Mucosa of rectum (tissue), 2 donors: ENCODE results near the gene FHL1.

Source experiments
- H3K27ac ChIP-seq, 2 donors: one replicate each; pipeline ENCODE4 v1.7.0; 2013; ENCODE audit warnings: inconsistent platforms in 2 of 2, low read depth in 2 of 2, low read length in 2 of 2
- H3K27me3 ChIP-seq, 2 donors: one replicate each; pipeline ENCODE4 v1.7.0; 2013; ENCODE audit warnings: low read length in 2 of 2; ENCODE audit not compliant: control insufficient read depth in 2 of 2, insufficient read depth in 2 of 2
- H3K36me3 ChIP-seq, 2 donors: one replicate each; pipeline ENCODE4 v1.7.0; 2013; ENCODE audit warnings: low read length in 2 of 2; ENCODE audit not compliant: control insufficient read depth in 2 of 2, insufficient read depth in 2 of 2
- H3K4me1 ChIP-seq, 2 donors: one replicate each; pipeline ENCODE4 v1.7.0; 2013; ENCODE audit warnings: low read length in 2 of 2, mild to moderate bottlenecking in 1 of 2; ENCODE audit not compliant: control insufficient read depth in 2 of 2, insufficient read depth in 2 of 2
- H3K4me3 ChIP-seq, 2 donors: one replicate each; pipeline ENCODE4 v1.7.0; 2013; ENCODE audit warnings: low read length in 2 of 2
- H3K9ac ChIP-seq, 2 donors: one replicate each; pipeline ENCODE4 v1.7.0; 2013; ENCODE audit warnings: low read length in 2 of 2, low read depth in 1 of 2, mild to moderate bottlenecking in 1 of 2
- H3K9me3 ChIP-seq, 2 donors: one replicate each; pipeline ENCODE4 v1.7.0; 2013; ENCODE audit warnings: low read length in 2 of 2; ENCODE audit not compliant: control insufficient read depth in 2 of 2
- donor health status: healthy.
- donor health status: Normal muscosa, but diverticular disease.

The FHL1 gene

GRCh38 chrX:136212557-136213111, 65.3 kb downstream of the FHL1 start:
- no peaks in the 10 kb centered on the region for H3K4me1 ChIP-seq
- no peak overlapping the region for H3K9ac ChIP-seq
- H3K27ac ChIP-seq: no peak overlapping the region
- H3K27me3 ChIP-seq: peaks cover 0 to 3% of the 10 kb centered on the region in 2 donors
- H3K9me3 ChIP-seq: no peaks in the 10 kb centered on the region
- no peak overlapping the region for H3K4me3 ChIP-seq
- H3K36me3 ChIP-seq: no peaks in the 10 kb centered on the region

DNA sequence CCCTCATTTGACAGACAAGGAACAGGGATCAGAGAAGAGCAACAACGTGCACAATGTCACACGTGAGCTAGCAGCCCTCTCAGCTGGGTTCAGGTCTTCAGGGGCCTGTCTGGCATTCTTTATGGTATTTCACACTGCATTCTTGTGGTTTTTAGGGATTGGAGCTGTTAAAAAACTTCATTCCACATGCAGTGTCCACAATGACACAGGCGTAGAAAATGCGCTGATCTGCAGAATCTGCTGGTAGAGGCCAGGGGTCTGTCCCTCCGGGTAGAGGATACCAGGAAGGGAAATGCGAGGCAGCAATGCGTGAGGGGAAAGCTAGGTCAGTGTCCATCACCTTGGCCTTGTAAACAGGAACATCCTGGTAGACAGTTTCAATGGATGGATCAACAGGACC, 67.2 kb downstream of the FHL1 start:
- H3K4me1 ChIP-seq: no peaks in the 10 kb centered on the region
- H3K4me3 ChIP-seq: no peak overlapping the region
- H3K27me3 ChIP-seq: peaks cover 0 to 3% of the 10 kb centered on the region in 2 donors
- H3K9me3 ChIP-seq: no peaks in the 10 kb centered on the region
- H3K27ac ChIP-seq: no peak overlapping the region
- H3K36me3 ChIP-seq: no peaks in the 10 kb centered on the region
- H3K9ac ChIP-seq: no peak overlapping the region

GRCh38 chrX:136215559-136215958, 68.2 kb downstream of the FHL1 start:
- no peaks in the 10 kb centered on the region for H3K4me1 ChIP-seq
- no peak overlapping the region for H3K27ac ChIP-seq
- peaks cover 0 to 3% of the 10 kb centered on the region in 2 donors for H3K27me3 ChIP-seq
- no peaks in the 10 kb centered on the region for H3K9me3 ChIP-seq
- no peak overlapping the region for H3K4me3 ChIP-seq
- no peak overlapping the region for H3K9ac ChIP-seq
- no peaks in the 10 kb centered on the region for H3K36me3 ChIP-seq

DNA sequence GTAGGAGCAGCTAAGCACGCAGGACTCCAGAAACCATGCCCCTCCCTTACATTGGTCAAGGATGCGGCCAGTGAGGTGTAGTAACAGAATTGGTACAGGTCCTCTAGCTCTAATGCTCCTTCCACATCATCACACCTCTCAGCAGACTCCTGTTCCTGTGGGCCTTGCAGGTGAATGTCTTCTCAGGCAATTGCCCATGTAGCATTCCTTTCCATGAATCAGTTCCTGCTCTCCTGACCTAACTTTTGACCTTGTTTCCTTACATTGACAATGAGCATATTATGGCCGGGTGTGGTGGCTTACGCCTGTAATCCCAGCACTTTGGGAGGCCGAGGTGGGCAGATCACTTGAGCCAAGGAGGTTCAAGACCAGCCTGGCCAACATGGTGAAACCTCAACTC, 72.6 kb downstream of the FHL1 start:
- Histone ChIP-seq H3K9me3 (no peaks in the 10 kb centered on the region), H3K36me3 (no peaks in the 10 kb centered on the region), H3K4me3 (no peak overlapping the region), H3K27me3 (no peaks in the 10 kb centered on the region), H3K9ac (no peak overlapping the region), H3K27ac (no peak overlapping the region), H3K4me1 (no peaks in the 10 kb centered on the region)

GRCh38 chrX:136220540-136220939, 73.2 kb downstream of the FHL1 start:
- Histone ChIP-seq H3K4me1 (no peaks in the 10 kb centered on the region), H3K36me3 (no peaks in the 10 kb centered on the region), H3K4me3 (no peak overlapping the region), H3K27ac (no peak overlapping the region), H3K9me3 (no peaks in the 10 kb centered on the region), H3K9ac (no peak overlapping the region), H3K27me3 (no peaks in the 10 kb centered on the region)

GRCh38 chrX:136220951-136221350, 73.6 kb downstream of the FHL1 start:
- no peak overlapping the region for H3K27ac ChIP-seq
- no peaks in the 10 kb centered on the region for H3K36me3 ChIP-seq

DNA sequence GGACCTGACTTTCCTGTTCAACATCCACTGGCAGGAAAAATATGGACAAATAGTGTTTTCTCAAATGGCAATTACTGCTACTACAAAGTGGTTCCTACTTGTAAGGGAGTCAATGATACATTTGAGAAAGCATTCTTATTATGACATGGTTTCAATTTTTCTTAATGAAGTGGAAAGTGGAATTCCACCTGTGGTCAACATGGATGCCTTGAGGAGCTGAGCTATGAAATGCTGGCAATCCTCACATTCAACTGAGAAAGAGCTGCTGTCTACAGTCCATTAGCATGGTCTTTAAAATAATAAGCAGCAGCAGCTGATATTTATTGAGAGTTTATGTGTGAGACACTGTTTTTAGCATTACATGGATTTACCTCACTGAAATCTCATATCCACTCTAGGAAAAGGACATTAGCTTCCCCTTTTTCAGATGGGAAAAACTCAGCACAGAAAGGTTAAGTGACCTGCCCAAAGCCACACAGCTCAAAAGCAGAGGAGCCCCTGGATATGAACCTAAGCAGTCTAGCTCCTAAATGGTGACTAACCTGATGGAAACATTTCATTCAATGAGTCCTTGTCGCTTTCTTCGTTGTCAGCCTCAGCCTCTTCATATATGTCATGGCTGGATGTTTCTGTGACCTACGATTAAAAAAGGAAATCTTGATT, 74.6 kb downstream of the FHL1 start:
- H3K4me3 ChIP-seq: no peak overlapping the region
- H3K36me3 ChIP-seq: no peaks in the 10 kb centered on the region
- H3K27ac ChIP-seq: no peak overlapping the region
- H3K9me3 ChIP-seq: no peaks in the 10 kb centered on the region
- H3K9ac ChIP-seq: no peak overlapping the region
- no peaks in the 10 kb centered on the region for H3K4me1 ChIP-seq
- H3K27me3 ChIP-seq: no peaks in the 10 kb centered on the region

More at GRCh38 chrX:136220951-136221350, 73.6 kb downstream of the FHL1 start:
- H3K9ac ChIP-seq: no peak overlapping the region
- no peaks in the 10 kb centered on the region for H3K4me1 ChIP-seq
- H3K9me3 ChIP-seq: no peaks in the 10 kb centered on the region
- H3K4me3 ChIP-seq: no peak overlapping the region
- H3K27me3 ChIP-seq: no peaks in the 10 kb centered on the region

DNA sequence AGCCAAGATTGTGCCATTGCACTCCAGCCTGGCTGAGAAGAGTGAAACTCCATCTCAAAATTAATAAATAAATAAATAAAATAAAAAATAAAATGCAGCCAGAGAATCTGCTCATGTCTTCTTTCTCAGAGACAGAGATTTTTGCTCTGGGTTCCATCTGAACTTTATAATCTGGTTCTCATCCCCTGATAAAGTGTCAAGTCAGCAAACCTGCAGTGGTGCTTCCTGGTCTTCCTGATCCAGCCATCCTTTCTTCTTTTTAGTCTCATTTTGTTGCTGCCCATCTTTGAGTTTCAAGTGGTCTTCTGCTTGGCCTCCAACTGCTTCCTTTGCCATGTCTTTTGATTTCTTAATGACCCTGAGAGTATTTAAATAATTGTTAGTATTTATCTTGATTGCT, 79.7 kb downstream of the FHL1 start:
- no peak overlapping the region for H3K4me3 ChIP-seq
- no peaks in the 10 kb centered on the region for H3K4me1 ChIP-seq
- H3K36me3 ChIP-seq: no peaks in the 10 kb centered on the region
- no peak overlapping the region for H3K27ac ChIP-seq
- no peaks in the 10 kb centered on the region for H3K27me3 ChIP-seq
- no peaks in the 10 kb centered on the region for H3K9me3 ChIP-seq
- H3K9ac ChIP-seq: no peak overlapping the region

DNA sequence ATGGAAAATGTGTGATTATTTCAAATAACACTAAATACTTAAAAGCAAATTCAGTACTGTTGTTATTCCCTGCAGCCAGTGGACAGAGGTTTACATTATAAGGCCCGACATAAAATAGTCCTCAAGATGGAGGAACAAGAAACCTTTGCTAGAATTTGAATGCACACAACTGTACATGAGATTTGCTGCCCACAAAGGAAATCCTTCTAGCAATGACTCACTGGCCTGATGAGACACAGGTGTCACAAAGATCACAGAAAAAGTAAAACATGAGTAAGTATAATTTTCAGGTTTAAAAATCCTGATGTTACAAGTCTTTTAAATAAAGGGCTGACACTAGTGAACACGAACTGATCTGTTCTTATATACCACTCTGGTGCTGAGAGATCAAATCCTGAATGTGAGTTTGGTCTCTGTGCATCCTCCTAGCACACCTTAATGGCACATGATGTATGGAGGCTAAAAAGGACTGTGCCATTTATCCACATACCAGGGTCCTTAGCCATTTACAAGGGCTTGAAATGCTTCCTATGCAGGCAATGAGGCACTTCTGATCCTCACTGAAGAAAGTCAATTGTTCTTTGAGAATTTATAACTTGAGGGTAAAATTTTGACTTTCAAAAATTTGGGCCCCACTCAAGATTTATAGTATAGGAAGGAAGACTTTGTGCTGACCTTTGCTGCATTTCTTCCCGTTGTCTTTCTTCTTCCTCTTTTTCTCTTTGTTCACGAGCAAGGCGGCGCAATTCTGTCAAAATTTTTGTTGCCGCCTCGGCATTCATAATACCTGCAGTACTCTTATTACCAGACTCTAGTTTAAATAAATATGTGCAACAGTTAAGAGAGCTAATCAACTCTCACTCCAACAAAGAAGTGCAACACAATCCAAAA, 80.9 kb downstream of the FHL1 start:
- H3K27ac ChIP-seq: no peak overlapping the region
- H3K9ac ChIP-seq: no peak overlapping the region
- no peak overlapping the region for H3K4me3 ChIP-seq
- no peaks in the 10 kb centered on the region for H3K4me1 ChIP-seq
- H3K9me3 ChIP-seq: no peaks in the 10 kb centered on the region
- no peaks in the 10 kb centered on the region for H3K36me3 ChIP-seq
- no peaks in the 10 kb centered on the region for H3K27me3 ChIP-seq

GRCh38 chrX:136228839-136229207, 81.5 kb downstream of the FHL1 start:
- H3K9ac ChIP-seq: no peak overlapping the region
- H3K27me3 ChIP-seq: no peaks in the 10 kb centered on the region
- no peak overlapping the region for H3K4me3 ChIP-seq
- H3K27ac ChIP-seq: no peak overlapping the region
- no peaks in the 10 kb centered on the region for H3K36me3 ChIP-seq
- H3K9me3 ChIP-seq: no peaks in the 10 kb centered on the region
- no peaks in the 10 kb centered on the region for H3K4me1 ChIP-seq
